Duodenal mucosa (tissue), 2 donors: ENCODE results near the gene CLEC2B.
"Not testable (repeated sequence)": the region's sequence is repeated elsewhere in the genome, so short reads cannot be mapped to it uniquely, and the experiment has no call there.

Experiments used
- H3K27ac ChIP-seq: one replicate; pipeline ENCODE4 v1.7.0; 2013; ENCODE audit warnings: low read depth, low read length
- H3K27me3 ChIP-seq, 2 donors: one replicate each; pipeline ENCODE4 v1.7.0; 2013; ENCODE audit warnings: low read length in 2 of 2, control low read depth in 1 of 2; ENCODE audit not compliant: insufficient read depth in 2 of 2, control insufficient read depth in 1 of 2
- H3K36me3 ChIP-seq, 2 donors: one replicate each; pipeline ENCODE4 v1.7.0; 2013; ENCODE audit warnings: low read length in 2 of 2, control low read depth in 1 of 2; ENCODE audit not compliant: insufficient read depth in 2 of 2, control insufficient read depth in 1 of 2
- H3K4me1 ChIP-seq, 2 donors: one replicate each; pipeline ENCODE4 v1.7.0; 2013; ENCODE audit warnings: low read length in 2 of 2, control low read depth in 1 of 2; ENCODE audit not compliant: insufficient read depth in 2 of 2, control insufficient read depth in 1 of 2
- H3K4me3 ChIP-seq, 2 donors: one replicate each; pipeline ENCODE4 v1.7.0; 2013; ENCODE audit warnings: low read length in 2 of 2, low read depth in 1 of 2
- H3K9ac ChIP-seq, 2 donors: one replicate each; pipeline ENCODE4 v1.7.0; 2013; ENCODE audit warnings: low read length in 2 of 2, low read depth in 1 of 2
- H3K9me3 ChIP-seq, 2 donors: one replicate each; pipeline ENCODE4 v1.7.0; 2013; ENCODE audit warnings: low read length in 2 of 2, control low read depth in 1 of 2; ENCODE audit not compliant: control insufficient read depth in 1 of 2

CLEC2B gene

GRCh38 chr12:9897535-9897934 lies 28.4 kb upstream of the CLEC2B start:
- Histone ChIP-seq H3K27me3 (no peaks in the 10 kb centered on the region), H3K4me3 (no peak overlapping the region), H3K4me1 (no peaks in the 10 kb centered on the region), H3K27ac (no peak overlapping the region), H3K36me3 (no peaks in the 10 kb centered on the region), H3K9me3 (peaks cover 0 to under 1% of the 10 kb centered on the region in 2 donors), H3K9ac (no peak overlapping the region)

GRCh38 chr12:9895215-9895971 lies 26.2 kb upstream of the CLEC2B start:
- H3K27me3 ChIP-seq, result no peaks in the 10 kb centered on the region
- no peaks in the 10 kb centered on the region for H3K36me3 ChIP-seq
- H3K4me3 ChIP-seq, result no peak overlapping the region
- H3K27ac ChIP-seq, result no peak overlapping the region
- no peak overlapping the region for H3K9ac ChIP-seq
- H3K9me3 ChIP-seq, result no peaks in the 10 kb centered on the region
- H3K4me1 ChIP-seq, result no peaks in the 10 kb centered on the region

- Histone ChIP-seq H3K9ac (no peak overlapping the region), H3K9me3 (no peaks in the 10 kb centered on the region), H3K27me3 (no peaks in the 10 kb centered on the region), H3K4me3 (no peak overlapping the region), H3K27ac (no peak overlapping the region), H3K36me3 (no peaks in the 10 kb centered on the region), H3K4me1 (no peaks in the 10 kb centered on the region)
Observed at GRCh38 chr12:9888665-9889273, 19.6 kb upstream of the CLEC2B start.

GRCh38 chr12:9883175-9883574 lies 14.0 kb upstream of the CLEC2B start:
- no peaks in the 10 kb centered on the region for H3K4me1 ChIP-seq

GRCh38 chr12:9881988-9882387 lies 12.8 kb upstream of the CLEC2B start:
- no peaks in the 10 kb centered on the region for H3K36me3 ChIP-seq
- no peak overlapping the region for H3K4me3 ChIP-seq

More at GRCh38 chr12:9883175-9883574, 14.0 kb upstream of the CLEC2B start:
- Histone ChIP-seq H3K4me3 (no peak overlapping the region), H3K36me3 (no peaks in the 10 kb centered on the region), H3K27ac (no peak overlapping the region), H3K9ac (no peak overlapping the region), H3K9me3 (no peaks in the 10 kb centered on the region), H3K27me3 (no peaks in the 10 kb centered on the region)

GRCh38 chr12:9881246-9881645 lies 12.1 kb upstream of the CLEC2B start, which contains the start of gene KLRF2:
TSS of gene KLRF2 (plus strand) at chr12:9881489. CDS start at chr12:9881596, 107 bp downstream.
- Histone ChIP-seq H3K4me3 (no peak within 1 kb of the TSS), H3K9ac (no peak within 1 kb of the TSS), H3K9me3 (no peaks in the 10 kb centered on the region), H3K27ac (no peak within 1 kb of the TSS), H3K4me1 (no peaks in the 10 kb centered on the region), H3K36me3 (no peaks in the 10 kb centered on the region), H3K27me3 (no peaks in the 10 kb centered on the region)

More at GRCh38 chr12:9881988-9882387, 12.8 kb upstream of the CLEC2B start:
- Histone ChIP-seq H3K4me1 (no peaks in the 10 kb centered on the region), H3K27ac (no peak overlapping the region), H3K9me3 (no peaks in the 10 kb centered on the region), H3K9ac (no peak overlapping the region), H3K27me3 (no peaks in the 10 kb centered on the region)

GRCh38 chr12:9880532-9881078 lies 11.5 kb upstream of the CLEC2B start:
- Histone ChIP-seq H3K9ac (no peak overlapping the region), H3K4me1 (no peaks in the 10 kb centered on the region), H3K9me3 (no peaks in the 10 kb centered on the region), H3K4me3 (no peak overlapping the region), H3K36me3 (no peaks in the 10 kb centered on the region), H3K27ac (no peak overlapping the region), H3K27me3 (no peaks in the 10 kb centered on the region)

- not testable (repeated sequence) for H3K4me1 ChIP-seq, H3K27ac ChIP-seq, H3K9me3 ChIP-seq
Observed at GRCh38 chr12:9876120-9876519, 7.0 kb upstream of the CLEC2B start.

GRCh38 chr12:9872742-9873141 lies 3.6 kb upstream of the CLEC2B start:
- H3K9me3 ChIP-seq, result no peaks in the 10 kb centered on the region
- H3K27me3 ChIP-seq, result no peaks in the 10 kb centered on the region
- no peak overlapping the region for H3K9ac ChIP-seq
- no peak overlapping the region for H3K4me3 ChIP-seq
- H3K27ac ChIP-seq, result no peak overlapping the region
- no peaks in the 10 kb centered on the region for H3K4me1 ChIP-seq
- no peaks in the 10 kb centered on the region for H3K36me3 ChIP-seq

More at GRCh38 chr12:9876120-9876519, 7.0 kb upstream of the CLEC2B start:
- H3K36me3 ChIP-seq, H3K4me3 ChIP-seq, H3K27me3 ChIP-seq, H3K9ac ChIP-seq: not testable (repeated sequence)

- H3K27ac ChIP-seq, result no peak overlapping the region
- no peaks in the 10 kb centered on the region for H3K36me3 ChIP-seq
- no peak overlapping the region for H3K9ac ChIP-seq
- no peaks in the 10 kb centered on the region for H3K27me3 ChIP-seq
- H3K9me3 ChIP-seq, result no peaks in the 10 kb centered on the region
- no peak overlapping the region for H3K4me3 ChIP-seq
- H3K4me1 ChIP-seq, result no peaks in the 10 kb centered on the region
Observed at GRCh38 chr12:9872162-9872561, 3.0 kb upstream of the CLEC2B start.
